Measurements from ENCODE around the gene CALML5.

CALML5 gene

GRCh38 chr10:5511231-5511884, 12.0 kb upstream of the CALML5 start:
- H3F3A ChIP-seq (ENCODE audit: control insufficient read depth, insufficient read depth), result no peaks in the 10 kb centered on the region
- no peak for TF ChIP-seq EZH2phosphoT487 (IDR thresholded peaks at IDR 0.05; ENCODE audit: borderline replicate concordance, low read length)
- no peak for TF ChIP-seq CTCF (IDR thresholded peaks at IDR 0.05; ENCODE audit: low read depth, low read length, poor library complexity, severe bottlenecking)
- H3K27me3 ChIP-seq (ENCODE audit: control insufficient read depth, low read length), result peaks cover 3% of the 10 kb centered on the region; the same call in 1 of the 2 replicates
- H3K36me3 ChIP-seq (ENCODE audit: control insufficient read depth, low read length), result no peaks in the 10 kb centered on the region
- no peak overlapping the region for H3K4me2 ChIP-seq (ENCODE audit: low read length)
- H3K9me2 ChIP-seq (replicated peaks; ENCODE audit: control insufficient read depth, low read length), result no peaks in the 10 kb centered on the region
- H3K4me1 ChIP-seq (ENCODE audit: control insufficient read depth, low read length), result no peaks in the 10 kb centered on the region
- no peaks in the 10 kb centered on the region for H4K20me1 ChIP-seq (ENCODE audit: control insufficient read depth, insufficient read depth, low read depth, low read length)
- no peaks in the 10 kb centered on the region for H3K9me3 ChIP-seq (ENCODE audit: control insufficient read depth, insufficient read depth, low read length)
- H3K4me3 ChIP-seq (ENCODE audit: low read length), result no peak overlapping the region
- H3K79me2 ChIP-seq (ENCODE audit: control insufficient read depth, low read length), result no peaks in the 10 kb centered on the region
- no peak overlapping the region for H3K27ac ChIP-seq (ENCODE audit: low read depth, low read length)

GRCh38 chr10:5510281-5511072, 11.1 kb upstream of the CALML5 start:
- Histone ChIP-seq H3K4me1 (ENCODE audit: control insufficient read depth, low read length) (no peaks in the 10 kb centered on the region), H3K9me2 (replicated peaks; ENCODE audit: control insufficient read depth, low read length) (no peaks in the 10 kb centered on the region), H4K20me1 (ENCODE audit: control insufficient read depth, insufficient read depth, low read depth, low read length) (no peaks in the 10 kb centered on the region), H3F3A (ENCODE audit: control insufficient read depth, insufficient read depth) (no peaks in the 10 kb centered on the region), H3K79me2 (ENCODE audit: control insufficient read depth, low read length) (no peaks in the 10 kb centered on the region), H3K4me3 (ENCODE audit: low read length) (no peak overlapping the region), H3K9me3 (ENCODE audit: control insufficient read depth, insufficient read depth, low read length) (no peaks in the 10 kb centered on the region), H3K27me3 (ENCODE audit: control insufficient read depth, low read length) (no peaks in the 10 kb centered on the region; the same call in 1 of the 2 replicates), H3K27ac (ENCODE audit: low read depth, low read length) (no peak overlapping the region), H3K36me3 (ENCODE audit: control insufficient read depth, low read length) (no peaks in the 10 kb centered on the region), H3K4me2 (ENCODE audit: low read length) (no peak overlapping the region)
- TF ChIP-seq EZH2phosphoT487 (IDR thresholded peaks at IDR 0.05; ENCODE audit: borderline replicate concordance, low read length) (no peak), CTCF (IDR thresholded peaks at IDR 0.05; ENCODE audit: low read depth, low read length, poor library complexity, severe bottlenecking) (no peak)

GRCh38 chr10:5509691-5510090, 10.3 kb upstream of the CALML5 start:
- no peaks in the 10 kb centered on the region for H3K9me3 ChIP-seq (ENCODE audit: control insufficient read depth, insufficient read depth, low read length)
- no peaks in the 10 kb centered on the region for H3K36me3 ChIP-seq (ENCODE audit: control insufficient read depth, low read length)
- H3K4me1 ChIP-seq (ENCODE audit: control insufficient read depth, low read length), result no peaks in the 10 kb centered on the region
- no peak for TF ChIP-seq CTCF (IDR thresholded peaks at IDR 0.05; ENCODE audit: low read depth, low read length, poor library complexity, severe bottlenecking)
- no peak for TF ChIP-seq EZH2phosphoT487 (IDR thresholded peaks at IDR 0.05; ENCODE audit: borderline replicate concordance, low read length)
- H3K27ac ChIP-seq (ENCODE audit: low read depth, low read length), result no peak overlapping the region
- no peaks in the 10 kb centered on the region for H3K9me2 ChIP-seq (replicated peaks; ENCODE audit: control insufficient read depth, low read length)
- H3K79me2 ChIP-seq (ENCODE audit: control insufficient read depth, low read length), result no peaks in the 10 kb centered on the region
- no peaks in the 10 kb centered on the region; the same call in 1 of the 2 replicates for H3K27me3 ChIP-seq (ENCODE audit: control insufficient read depth, low read length)
- no peak overlapping the region for H3K4me2 ChIP-seq (ENCODE audit: low read length)
- H3K4me3 ChIP-seq (ENCODE audit: low read length), result no peak overlapping the region
- H4K20me1 ChIP-seq (ENCODE audit: control insufficient read depth, insufficient read depth, low read depth, low read length), result no peaks in the 10 kb centered on the region
- no peaks in the 10 kb centered on the region for H3F3A ChIP-seq (ENCODE audit: control insufficient read depth, insufficient read depth)
